COLO829 (cell line): Measurements from ENCODE around the gene CAMKK2.
A peak's percentile ranks its signal among the peaks of the same experiment; 100 is the strongest.
"Not testable (repeated sequence)": the region's sequence is repeated elsewhere in the genome, so short reads cannot be mapped to it uniquely, and the experiment has no call there.

Experiments
- DNase-seq: peaks from one replicate; pipeline ENCODE4 v3.0.0; 2012; ENCODE audit warnings: low spot score

CAMKK2 gene

DNA sequence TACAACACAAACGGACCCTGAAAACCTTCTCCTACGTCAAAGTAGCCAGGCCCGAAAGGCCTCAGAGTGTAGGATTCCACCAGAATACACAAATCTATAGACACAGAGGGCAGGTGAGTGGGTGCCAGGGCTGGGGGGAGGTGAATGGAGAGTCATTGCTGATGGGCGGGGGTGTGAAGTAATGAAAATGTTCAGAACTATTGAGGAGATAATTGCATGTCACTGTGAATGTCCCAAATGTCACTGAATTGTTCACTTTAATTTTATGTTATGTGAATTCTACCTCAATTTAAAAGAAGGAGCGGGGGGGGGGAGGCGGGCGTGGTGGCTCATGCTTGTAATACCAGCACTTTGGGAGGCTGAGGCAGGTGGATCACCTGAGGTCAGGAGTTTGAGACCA, 50.6 kb downstream of the CAMKK2 start:
- DNase-seq = no peak

DNA sequence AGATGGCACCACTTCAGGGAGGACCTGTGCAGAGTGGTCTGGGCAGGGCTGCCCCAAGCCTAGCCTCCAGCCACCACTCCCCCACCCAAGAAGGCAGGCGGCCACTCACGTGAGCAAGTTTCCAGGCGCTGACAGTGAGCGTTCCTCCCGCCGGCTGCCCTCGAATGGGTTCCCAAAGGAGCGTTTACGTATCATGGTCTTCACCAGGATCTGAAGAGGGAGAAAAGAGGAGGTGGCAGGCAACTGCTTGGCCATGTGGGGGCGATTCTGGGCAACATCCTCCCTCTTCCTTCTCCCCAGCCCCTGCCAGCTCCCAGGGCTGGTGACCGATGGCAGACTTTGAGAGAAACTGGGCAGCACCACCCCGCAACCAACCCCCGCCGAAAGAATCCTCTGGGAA, 51.5 kb downstream of the CAMKK2 start:
- no peak for DNase-seq

DNA sequence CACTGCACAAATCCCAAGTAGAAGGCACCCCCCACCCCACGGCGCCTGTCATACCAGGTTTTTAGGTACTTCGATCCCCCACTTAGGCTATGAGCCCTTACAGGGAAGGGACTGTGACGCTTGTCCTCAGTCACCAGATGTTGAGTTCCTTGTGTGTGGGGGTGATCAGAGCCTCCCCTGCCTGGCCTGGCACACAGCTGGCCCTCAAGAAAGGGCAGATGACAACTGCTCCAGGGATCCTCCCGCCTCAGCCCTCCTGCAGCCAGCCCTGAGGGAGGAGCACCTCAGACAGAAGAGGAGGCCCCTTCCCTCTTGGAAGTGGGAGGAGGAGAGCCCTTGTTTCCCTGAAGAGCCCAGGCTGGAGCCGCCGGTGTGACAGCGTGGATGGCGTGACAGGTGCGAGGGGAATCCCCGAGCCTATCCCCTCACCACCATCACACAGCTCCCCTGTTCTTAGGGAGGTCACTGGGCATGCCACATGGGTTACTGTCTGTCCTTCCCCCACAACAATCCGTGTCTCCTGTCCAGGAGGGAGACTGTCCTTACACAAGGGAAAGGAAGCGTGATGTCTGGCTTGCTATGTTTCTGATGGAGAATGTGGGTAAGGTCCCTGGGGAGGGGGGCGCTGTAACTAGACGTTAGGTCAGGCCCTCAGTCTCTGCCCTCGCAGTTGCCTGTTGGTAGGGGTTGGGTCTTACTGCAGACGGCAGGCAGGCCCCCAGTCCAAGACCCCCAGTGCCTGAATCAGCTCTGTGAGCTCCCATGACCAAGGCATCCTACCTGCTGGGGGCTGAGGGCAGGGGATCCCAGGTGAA, 55.1 kb downstream of the CAMKK2 start:
- no peak for DNase-seq

DNA sequence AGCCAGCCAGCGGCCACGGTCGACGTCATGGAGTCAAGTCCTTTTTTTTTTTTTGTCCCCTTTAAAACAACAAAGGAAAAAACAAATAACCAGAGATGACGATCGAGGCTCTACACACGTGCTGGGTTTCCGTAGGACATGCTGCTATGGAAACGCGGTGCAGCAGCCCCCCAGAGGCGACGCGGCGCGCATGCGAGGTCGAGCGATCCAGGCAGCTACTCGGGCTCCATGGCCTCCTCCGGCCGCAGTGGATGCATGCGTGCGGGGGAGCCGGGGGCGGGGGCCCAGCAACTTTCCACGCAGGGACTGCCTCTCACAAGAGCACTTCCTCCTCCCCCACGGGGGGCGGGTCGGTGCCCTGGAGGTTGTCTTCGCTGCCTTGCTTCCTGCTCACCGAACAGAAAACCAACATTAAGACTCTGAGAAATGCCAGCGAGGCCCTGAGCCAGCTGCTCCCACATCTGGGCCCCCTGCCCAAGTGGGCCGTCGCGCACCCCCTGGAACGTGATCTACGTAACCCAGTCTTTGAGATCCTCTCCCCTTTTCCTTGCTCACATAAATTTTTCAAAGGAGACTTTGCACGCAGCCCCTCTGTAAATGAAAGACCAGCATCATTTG, 55.9 kb downstream of the CAMKK2 start:
- DNase-seq = no peak

DNA sequence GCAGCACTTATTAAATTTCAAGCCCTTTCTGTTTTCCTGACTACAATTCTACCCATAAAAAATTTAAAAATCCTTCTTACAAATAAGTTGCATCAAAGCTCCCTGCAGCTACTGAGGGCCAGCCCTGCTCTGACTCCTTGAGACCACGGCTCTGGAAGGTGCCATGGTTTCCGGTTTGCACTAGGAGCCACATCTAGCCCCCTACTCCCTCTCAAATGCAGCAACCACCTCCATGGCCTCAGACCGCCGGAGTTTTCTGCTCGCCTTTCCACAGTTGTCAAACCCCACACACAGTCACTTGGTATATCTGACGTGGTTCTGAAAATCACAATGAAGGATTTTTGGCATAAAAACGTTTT, 56.5 kb downstream of the CAMKK2 start:
- DNase-seq = no peak

DNA sequence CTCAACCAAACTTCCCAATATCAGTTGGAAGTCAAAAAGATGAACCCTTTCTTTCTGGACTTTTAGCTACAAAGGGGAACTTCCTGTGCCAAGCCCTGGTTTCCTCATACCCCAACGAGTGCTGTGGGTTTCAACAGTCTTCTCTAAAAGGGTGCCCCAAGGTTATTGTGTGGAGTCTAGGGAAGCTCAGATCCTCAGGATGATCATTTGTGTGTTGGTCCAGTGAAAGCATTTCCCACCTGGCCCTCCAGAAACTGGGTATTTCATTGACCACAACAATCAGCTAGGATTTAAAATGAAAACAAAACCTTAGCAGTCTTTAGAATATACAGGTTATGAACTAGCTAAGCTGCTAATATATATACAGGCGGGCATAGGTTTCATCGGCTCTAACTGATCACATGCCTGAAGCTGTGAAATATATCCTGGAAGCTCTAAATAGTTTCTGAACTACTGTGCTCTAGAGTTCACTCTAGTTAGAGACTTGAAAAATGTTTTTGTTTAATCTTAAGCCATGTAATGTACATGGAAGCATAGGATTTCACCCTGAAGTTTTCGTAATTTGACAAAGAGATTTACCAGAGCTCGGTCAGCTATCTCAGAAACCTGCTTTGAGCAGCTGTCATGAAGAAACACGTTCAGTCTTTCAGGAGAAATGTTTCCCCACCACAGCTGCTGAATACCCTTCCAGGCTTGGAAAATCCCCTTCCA, 57.0 kb downstream of the CAMKK2 start:
- no peak for DNase-seq

DNA sequence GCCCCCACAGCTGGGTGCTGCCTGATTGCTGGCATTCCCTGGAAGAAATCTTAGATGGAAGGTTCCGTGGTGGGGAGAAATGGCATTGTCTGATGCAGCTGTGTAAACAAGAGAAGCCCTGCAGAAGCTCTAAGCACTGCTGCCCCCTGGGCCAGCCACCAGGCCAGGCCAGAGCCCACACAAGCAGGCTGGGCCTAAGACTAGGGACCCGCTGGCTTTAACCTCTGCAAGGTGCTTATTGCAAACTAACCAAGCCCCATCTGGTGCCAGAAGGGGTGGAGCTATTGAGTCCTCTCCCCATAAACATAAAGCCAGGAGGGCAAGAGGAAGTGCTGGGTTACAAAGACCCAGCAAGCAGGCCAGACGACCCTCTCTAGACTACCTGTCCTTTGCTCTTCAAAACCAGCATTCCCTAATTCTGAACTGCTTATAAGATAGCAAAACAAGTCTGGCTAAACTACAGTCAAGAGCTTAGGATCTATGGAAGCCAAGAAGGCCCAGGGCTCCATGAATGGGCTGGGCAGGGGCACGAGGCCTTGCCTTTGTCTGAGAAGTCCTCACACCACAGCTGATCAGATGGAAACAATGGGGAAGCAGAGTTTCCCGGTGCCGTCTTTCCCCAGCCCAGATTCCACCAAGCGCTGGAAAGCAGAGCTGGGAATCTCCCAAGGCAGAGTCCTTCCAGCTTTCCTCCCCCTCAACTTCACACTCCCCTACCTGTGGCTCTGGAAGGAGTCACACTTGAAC, 57.7 kb downstream of the CAMKK2 start:
- no peak for DNase-seq

DNA sequence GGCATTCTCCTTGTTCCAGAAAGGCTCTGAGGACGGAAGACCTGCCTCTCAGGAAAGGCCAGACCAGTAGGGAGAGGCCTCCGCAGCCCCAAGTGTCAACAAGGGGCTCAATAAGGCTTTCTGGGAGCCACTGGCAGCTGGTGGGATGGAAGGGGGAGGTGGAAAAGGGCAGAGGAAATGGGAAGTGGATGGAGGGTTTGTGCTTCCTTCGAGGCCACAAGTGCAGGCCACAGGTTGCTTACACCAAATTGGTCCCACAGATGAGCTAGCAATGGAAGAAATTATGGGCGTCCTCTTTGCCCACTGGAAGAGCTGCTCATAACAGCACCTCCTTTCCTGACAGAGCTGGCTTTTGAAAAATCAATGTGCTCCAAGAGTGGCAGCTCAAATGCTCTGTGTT, 58.4 kb downstream of the CAMKK2 start:
- no peak for DNase-seq

DNA sequence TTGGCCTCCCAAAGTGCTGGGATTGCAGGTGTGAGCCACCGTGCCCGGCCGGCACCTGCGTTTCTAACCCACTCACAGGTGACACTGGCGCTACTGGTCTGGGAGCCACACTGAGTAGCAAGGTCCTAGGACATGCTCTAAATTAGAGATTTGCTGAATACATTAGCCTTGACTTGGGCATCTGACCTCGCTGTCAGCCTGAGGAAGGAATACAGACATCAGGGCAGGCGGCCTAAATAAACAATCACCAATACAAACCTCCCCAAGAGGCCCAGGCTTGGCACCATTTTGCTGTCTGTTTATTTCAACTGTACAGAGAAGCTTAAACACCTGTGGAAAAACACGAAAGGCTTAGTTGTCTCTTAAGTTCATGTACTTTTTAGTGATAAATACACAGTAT, 59.1 kb downstream of the CAMKK2 start:
- no peak for DNase-seq

DNA sequence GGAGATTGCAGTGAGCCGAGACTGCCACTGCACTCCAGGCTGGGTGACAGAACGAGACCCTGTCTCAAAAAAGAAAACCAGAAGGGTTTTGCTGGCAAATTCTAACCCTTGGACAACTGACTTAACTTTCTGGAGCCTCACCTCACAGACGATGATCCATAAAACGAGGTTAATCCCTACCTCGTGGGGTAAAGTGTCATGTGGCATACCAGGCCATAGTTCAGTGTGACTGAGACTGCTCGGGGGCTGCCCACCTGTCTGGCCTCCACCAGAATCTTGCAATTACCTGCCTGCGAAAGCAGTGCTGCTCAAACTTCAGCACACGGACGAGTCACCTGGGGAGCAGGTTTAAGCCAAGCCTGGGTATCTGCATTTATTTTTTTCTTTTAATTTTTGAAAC, 59.7 kb downstream of the CAMKK2 start:
- DNase-seq = no peak

DNA sequence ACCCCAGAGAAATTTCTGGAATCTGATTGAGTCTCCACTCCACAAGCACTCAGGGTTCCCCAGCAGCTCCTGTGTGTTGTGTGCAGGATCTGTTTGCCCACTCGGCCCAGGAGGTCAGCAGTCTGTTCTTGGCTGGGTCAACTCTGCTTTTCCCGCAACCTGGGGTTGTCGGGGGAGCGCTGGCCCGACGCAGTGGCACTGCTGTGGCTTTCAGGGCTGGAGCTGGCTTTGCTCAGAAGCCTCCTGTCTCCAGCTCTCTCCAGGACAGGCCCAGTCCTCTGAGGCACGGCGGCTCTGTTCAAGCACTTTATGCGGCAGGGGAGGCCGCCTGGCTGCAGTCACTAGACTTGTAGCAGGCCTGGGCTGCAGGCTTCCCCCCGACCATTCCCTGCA, 62.9 kb downstream of the CAMKK2 start:
- DNase-seq = no peak

DNA sequence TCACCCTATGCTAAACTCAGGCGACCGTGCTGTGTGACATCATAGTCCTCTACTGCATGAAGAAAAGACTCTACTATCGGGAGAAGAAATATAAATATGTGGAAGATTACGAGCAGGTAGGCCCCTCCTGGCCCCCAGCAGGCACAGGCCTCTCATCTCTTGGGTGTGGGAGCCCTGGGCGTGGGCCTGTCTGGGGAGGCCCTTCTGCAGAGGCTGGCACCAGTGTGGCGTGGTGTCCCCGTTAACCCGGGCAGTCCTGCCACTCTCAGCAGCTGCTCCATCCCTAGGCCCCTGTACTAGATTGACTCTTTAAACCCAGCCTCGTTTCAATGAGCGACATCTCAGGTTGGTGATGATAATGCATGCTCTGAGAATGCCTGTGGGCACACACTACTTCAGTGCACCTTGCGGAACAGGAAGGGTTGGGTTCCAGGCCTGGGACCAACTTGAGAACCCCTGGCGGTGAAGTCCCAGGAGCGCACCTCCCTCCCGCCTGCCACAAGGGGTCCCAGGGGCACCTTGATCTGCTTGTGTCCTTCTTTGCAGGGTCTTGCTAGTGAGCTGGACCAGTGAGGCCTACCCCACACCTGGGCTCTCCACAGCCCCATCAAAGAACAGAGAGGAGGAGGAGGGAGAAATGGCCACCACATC, 63.4 kb downstream of the CAMKK2 start:
- DNase-seq = no peak

DNA sequence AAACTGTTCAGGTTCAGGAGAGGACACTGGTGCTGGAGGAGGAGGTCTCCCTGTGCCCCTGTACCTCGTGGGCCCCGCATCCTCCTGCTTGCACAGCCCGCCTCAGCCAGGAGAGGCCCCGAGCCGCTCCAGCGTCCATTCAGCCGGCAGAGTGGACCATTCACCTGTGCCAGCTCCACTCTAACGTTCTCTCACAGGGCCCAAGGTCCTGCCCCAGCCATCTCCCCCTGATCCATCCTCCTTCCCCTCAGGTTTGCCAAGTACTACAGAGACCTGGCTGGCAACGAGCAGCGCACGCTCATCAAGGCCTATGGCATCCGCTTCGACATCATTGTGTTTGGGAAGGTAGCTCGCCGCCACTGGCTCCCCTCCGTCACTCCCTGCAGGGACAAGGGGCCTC, 64.3 kb downstream of the CAMKK2 start:
- DNase-seq = no peak

DNA sequence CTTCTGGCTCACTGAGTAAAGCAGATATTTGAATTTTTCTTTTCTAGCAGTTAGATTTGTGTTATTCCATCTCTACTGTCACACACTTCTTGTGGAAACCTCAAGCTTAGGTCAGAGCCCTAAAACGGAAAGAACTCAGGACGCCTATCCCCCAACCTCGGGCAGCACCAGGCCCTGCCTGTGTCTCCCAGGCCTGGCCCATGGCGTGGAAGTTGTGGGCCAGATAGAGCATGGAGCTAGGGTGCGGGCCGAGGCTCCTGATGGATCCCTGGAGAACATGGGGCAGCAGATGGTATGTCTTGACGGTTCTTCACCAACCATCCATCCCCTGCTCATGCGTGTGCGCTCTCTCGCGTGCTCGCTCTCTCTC, 66.0 kb downstream of the CAMKK2 start:
- DNase-seq = no peak

DNA sequence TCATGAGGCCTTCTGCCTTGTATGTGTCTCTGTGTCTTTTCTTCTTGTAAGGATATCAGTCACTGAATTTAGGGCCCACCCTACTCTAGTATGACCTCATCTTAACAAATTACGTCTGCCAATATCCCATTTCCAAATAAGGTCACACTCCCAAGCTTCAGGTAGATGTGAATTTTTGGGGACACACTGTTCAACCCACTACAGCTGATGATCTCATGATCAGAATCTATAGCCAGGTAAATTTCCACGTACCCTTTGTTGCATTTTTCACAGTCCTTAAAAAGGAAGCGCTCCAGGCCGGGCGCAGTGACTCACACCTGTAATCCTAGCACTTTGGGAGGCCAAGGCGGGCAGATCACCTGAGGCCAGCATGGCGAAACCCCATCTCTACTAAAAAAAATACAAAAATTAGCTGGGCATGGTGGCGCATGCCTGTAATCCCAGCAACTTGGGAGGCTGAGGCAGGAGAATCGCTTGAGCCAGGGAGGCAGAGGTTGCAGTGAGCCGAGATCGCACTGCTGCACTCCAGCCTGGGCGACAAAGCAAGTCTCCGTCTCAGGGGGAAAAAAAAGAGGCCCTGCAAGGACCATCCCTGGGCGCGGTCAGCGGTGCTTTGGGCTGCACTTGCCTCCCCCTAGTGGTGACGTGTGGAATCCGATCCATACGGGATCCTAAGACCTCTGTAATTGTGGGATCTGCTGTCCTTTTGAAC, 66.5 kb downstream of the CAMKK2 start:
- DNase-seq = peak; percentile 79

DNA sequence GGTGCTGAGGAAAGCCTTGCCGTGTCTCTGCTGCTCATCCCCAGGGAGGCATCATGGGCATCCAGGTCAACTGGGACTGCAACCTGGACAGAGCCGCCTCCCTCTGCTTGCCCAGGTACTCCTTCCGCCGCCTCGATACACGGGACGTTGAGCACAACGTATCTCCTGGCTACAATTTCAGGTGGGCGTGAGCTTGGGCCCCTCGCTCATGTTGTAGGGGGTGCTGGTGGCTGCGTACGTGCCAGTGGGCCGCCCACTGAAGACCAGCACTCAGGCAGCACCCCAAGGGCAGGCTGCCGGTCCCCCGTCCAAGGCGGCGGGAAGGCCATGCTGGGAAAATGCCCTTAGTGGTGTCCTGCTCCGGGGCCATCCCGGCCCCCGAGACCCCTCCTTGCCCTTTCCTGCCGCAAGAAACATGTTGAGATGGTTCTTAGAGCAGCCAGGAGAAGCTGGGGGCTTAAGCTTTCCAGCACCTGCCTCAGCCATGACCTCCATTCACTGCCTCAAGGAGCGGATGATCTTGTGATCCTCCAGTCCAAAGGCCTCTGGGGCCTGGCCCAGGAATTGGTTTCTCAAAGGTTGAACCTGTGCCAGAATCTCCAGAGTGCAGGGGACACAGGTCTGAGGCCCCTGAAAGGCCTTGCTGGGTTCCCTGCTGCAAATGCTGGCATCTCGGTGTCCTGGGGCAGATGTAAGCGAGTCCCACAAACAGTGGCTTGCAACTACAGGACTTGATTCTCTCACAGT, 67.4 kb downstream of the CAMKK2 start:
- DNase-seq = no peak

DNA sequence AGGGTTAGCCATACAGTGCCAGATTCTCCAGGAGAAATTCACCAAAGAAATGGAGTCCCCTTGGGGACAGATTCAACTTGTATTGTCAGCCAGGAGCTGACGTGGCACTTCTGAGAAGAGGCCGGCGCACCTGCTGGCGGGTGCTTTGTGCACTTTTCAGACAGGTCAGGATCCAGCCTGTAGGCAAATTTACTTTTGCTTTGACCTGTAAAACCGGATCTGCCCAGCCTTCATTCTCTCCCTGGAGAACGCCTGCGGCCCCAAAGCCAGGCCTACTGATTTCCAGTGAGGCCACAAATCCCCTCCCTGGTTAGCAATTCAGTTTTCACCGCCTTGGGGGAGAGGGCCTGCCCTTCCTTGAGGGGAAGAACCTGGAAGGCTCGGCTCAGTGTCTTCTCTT, 69.2 kb downstream of the CAMKK2 start:
- no peak for DNase-seq

DNA sequence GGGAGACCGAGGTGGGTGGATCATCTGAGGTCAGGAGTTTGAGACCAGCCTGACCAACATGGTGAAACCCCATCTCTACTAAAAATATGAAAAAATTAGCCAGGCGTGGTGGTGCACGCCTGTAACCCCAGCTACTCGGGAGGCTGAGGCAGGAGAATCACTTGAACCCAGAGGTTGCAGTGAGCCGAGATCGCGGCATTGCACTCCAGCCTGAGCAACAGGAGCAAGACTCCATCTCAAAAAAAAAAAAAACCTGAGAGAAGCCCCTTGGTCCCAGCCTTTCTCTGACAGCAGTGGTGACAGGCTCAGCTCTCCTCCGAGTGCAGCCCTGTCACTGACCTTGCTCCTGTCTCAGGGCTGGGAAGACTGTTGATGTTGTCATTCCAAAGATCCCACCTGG, 69.6 kb downstream of the CAMKK2 start:
- DNase-seq = not testable (repeated sequence)

DNA sequence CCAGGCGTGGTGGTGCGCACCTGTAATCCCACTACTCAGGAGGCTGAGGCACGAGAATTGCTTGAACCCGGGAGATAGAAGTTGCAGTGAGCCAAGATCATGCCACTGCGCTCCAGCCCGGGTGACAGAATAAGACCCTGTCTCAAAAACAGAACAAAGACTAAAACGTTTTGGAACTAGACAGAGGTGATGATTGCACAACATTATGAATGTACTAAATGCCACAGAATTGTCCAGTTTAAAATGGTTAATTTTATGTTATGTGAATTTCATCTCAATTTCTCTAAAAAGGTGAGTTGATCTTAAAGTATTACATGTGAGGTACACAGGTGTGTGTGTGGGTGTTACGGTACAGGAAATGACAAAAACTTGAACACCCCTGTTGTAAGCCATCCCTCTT, 70.1 kb downstream of the CAMKK2 start:
- DNase-seq = no peak

DNA sequence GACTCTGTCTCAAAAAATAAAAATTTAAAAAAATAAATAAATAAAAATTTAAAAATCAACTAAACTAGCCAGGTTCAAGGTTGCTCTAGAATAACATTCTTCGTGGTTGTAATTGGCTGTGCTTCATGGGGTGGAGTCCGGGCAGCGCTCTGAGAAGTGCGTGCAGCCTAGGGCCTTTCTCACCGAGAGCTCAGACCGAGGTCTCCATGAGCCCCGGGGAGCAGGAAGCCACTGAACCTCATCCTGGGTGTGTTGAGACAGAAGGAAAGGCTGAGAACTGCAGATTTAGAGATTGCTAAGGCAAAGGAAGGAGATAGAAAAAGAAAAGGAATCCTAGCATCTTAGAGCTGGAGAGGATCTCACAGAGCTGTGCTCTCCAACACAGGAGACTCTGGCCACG, 71.9 kb downstream of the CAMKK2 start:
- no peak for DNase-seq
